Renal pelvis (tissue), 4 donors: ENCODE results near the gene RPN1. TPM values are rescaled to one million over a fixed set of nuclear protein-coding genes. Genes with fewer than 3 reads are reported as not detected.
"Not testable (repeated sequence)": the region's sequence is repeated elsewhere in the genome, so short reads cannot be mapped to it uniquely, and the experiment has no call there.

Experiments
- DNase-seq: peaks from one replicate; pipeline ENCODE4 v3.0.0-alpha.2; 2013
- polyA plus RNA-seq, 3 donors: library from polyadenylated mRNA; unstranded; fragments of 120-200 nt; gene quantifications; one replicate each; pipeline ENCODE4 v1.2.1, GENCODE V29; 2013; ENCODE audit not compliant: insufficient read length in 3 of 3

RPN1 gene
- polyA plus RNA-seq, 3 donors = 208 to 217 (median 215) TPM

DNA sequence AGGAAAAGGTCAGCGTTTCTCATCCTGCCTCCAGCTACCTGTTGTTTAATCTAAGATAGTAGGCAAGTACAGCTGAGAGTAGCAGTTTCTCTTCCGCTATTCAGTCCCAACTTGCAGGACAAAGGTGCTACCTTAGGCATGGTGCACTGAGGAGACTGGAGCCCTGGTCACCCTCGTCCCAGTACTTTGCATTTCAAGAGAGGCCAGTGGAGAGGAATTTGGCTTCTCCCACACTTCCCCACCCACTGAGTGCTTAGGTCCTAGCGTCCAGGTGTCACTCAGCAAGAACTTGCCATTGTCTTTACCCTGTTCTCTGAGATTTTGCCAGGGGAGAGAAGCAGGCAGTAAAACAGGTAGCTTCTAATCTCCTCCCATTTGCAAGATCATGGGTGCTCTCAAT, 12.5 kb upstream of the RPN1 start:
- DNase-seq = no peak

DNA sequence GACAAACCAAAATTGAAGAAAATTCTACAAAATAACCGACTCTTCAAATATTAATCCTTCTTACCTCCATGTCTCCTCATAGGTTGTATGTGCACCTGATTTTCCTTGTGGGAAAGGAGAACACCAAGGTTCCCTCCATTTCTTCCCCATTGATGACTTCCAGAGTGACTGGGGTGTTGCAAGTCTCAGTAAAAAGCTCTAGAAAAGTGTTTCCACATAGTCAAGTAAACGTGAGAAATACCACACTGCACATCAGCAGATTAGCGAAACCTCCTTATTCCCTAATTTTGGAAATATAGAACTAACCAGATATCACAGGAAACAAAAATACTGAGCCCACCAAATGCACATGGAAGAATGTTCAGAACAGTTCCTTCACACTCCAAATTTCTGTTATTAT, 4.9 kb upstream of the RPN1 start:
- no peak for DNase-seq

- DNase-seq = peak; percentile 23
Measured at GRCh38 chr3:128653993-128654805, 3.6 kb upstream of the RPN1 start.

- DNase-seq = not testable (repeated sequence)
Measured at GRCh38 chr3:128653383-128653992, 2.9 kb upstream of the RPN1 start.

DNA sequence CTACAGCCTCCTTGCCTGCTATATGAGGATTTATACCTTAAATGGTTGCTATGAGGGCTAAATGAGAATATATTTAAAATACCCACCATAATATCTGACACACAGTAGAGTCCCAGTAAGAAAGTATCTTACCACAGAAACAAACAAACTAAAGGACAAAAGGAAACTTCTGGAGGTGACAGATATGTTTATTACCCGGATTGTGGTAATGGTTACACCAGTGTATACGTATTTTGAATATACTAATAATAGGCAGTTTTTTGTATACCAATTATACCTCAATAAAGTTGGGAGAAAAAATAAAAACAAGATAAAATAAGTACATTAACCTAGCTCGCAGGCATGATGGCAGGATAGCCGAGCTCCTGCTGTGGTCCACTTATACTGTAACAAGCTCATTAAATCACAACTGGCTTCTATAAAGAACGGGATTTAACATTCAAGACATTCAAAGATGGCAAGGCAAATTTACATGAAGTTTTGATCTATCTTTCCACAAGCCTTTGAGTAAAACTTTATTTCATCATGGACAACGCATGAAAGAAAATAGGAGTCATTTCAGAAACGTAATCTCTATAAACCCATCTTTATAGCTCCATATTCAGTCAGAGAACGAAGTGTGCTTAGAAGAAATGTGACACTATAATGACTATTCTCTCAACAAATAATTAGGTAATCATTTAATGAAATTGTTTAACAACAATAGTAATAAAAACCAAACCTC, 1.5 kb downstream of the RPN1 start:
- no peak for DNase-seq

DNA sequence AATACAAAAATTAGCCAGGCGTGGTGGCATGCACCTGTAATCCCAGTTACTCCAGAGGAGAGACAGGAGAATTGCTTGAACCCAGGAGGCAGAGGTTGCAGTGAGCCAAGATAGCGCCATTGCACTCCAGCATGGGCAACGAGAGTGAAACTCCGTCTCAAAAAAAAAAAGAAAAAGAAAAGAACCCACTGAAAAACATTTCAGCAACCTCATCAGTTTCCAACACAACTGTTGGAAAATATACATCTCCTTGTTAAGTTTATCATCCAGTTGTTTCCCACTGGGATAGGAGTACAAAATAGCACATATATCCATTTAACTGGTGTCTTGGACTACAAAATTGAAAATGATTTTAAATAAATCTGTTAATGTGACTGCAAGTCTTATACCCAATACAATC, 2.2 kb downstream of the RPN1 start:
- DNase-seq = no peak

- DNase-seq = no peak
Measured at GRCh38 chr3:128647307-128647706, 3.3 kb downstream of the RPN1 start.

- no peak for DNase-seq
Measured at GRCh38 chr3:128634075-128634611, 16.5 kb downstream of the RPN1 start.

GRCh38 chr3:128632301-128632700, 18.3 kb downstream of the RPN1 start:
- no peak for DNase-seq

- DNase-seq = no peak
Measured at GRCh38 chr3:128629936-128630335, 20.7 kb downstream of the RPN1 start.

DNA sequence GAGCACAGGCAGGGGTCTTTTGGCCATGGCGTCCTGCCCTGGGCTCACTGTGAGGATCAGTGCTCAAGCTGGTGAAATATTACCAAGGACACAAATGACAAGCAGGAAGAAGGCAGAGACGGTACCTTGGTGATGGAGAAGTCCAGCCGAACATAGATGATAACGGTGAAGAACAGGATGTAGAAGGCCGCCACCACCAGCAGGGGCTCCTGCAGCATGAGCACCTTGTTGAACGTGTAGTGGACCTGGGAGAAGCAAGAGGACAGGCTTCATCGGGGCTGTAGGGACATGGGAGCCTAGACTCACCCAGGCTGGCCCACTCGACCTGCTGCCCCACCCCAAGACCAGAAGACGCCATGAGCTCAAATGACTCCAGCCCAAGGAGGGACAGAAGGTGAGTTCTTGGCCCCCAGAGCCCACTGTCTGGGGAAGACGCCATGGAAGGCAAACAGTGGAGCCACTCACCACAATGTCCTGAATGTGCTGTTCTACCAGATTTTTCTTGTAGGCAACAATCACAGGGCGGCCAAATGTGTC, 25.1 kb downstream of the RPN1 start:
- no peak for DNase-seq

GRCh38 chr3:128624526-128625138, 26.0 kb downstream of the RPN1 start:
- DNase-seq = no peak

- DNase-seq = no peak
Measured at GRCh38 chr3:128623762-128624176, 26.8 kb downstream of the RPN1 start.

- no peak for DNase-seq
Measured at GRCh38 chr3:128621931-128622330, 28.7 kb downstream of the RPN1 start.

DNA sequence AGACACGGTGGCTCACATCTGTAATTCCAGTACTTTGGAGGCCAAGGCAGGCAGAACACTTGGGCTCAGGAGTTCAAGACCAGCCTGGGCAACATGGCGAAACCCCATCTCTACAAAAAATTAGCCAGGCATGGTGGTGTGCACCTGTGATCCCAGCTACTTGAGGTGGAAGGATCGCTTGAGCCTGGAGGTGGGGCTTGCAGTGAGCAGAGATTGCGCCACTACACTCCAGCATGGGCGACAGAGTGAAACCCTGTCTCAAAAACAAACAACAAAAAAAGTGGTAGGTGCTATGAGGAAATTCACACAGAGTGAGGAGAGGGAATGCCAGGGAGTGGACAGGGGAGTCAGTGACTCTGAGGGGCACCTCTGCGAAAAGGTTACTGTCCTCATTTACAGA, 29.4 kb downstream of the RPN1 start:
- DNase-seq = no peak

GRCh38 chr3:128620268-128620691, 30.3 kb downstream of the RPN1 start:
- no peak for DNase-seq

DNA sequence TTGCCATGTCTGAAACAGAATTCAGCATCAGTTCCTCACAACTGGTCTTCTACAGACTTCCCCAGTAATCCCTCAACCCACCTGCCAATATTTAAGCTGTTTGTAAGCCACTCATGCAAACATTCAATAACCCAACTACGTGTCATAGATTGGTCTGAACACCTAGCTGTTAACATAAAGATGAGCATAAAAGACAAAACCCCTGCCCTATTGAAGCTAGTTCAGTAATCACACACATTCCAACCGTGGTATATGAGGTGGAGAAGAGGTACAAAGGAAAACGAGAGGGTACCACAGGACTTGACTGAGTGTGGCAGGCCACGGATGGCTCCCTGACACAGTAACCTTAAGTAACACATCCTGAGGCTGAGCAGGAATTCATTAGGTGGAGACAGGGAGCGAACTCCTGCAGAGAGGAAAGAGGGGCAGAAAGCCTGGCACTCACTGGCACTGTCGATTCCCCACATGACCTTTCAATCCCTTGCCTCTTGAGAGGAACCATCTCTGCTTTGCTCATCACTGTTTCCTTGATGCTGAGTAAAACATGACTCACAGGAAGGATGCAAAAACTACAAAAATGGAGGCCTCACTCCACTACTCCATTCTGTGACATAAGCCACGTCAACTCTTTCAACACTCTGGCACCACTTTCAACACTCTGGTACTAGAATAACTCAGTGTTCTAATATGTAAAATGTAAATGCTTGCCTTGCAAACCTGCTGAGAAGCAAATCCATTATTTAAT, 31.3 kb downstream of the RPN1 start:
- no peak for DNase-seq

GRCh38 chr3:128618398-128618726, 32.3 kb downstream of the RPN1 start:
- DNase-seq = no peak

DNA sequence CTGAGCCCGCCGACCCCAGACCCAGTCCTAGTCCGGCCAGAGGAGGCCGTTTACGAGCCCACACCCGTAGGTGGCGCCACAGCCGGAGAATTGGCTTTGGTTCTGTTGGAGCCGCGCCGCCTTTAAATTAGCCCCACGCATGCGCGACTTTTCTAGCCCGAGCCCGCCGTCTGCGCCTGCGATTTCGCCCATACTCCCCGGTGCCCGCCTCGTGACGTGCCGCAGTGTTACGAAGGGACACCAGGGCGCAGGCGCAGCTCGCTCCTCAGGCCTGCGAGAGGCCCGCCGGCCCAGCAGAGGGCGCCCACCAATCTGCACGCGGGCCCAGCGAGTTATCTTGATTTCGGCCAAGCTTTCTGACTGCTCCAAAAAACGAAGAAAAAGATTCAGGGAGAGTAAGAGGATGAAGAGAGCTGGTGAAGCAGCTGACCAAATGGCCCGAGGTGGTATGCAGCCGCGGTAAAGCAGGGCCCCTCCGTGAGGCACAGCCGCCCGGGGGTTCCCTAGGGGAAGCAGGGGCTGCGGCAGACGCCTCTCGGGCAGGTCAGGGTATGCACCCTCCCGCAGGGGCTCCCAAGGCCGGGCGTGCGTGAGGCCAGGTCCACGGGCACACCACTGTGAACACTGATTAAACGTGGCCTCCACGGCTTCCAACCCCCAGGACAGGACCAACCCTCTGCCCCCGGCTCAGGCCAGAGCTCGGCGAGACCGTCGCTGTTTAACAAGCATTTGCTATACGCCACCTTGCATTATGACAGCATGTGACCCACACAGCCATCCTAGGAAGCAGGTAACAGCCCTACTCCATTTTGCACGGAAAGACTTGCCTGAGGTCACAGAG, 32.8 kb downstream of the RPN1 start:
- peak; percentile 97 for DNase-seq

DNA sequence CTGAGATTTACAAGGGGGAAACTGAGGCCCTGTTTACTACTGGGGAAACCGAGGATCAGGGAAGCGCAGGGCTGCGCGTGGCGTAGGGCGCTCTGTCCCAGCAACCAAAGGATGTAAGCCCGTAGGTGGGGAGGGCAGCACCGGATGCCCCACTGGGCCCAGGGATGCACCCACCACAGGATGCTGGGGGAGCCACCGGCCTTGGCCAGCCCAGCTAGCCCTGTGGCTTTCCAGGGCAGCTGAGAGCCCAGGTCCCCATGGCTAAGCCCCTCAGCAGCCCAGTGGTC, 33.4 kb downstream of the RPN1 start:
- DNase-seq = no peak
